Transverse colon (tissue), 3 donors: ENCODE results near the gene DNAJC1.

Experiments used
- CTCF ChIP-seq, 5 experiments: fragments of 200-600 bp in 3 of 5; fragments of 450-650 bp in 2 of 5; sonication (generic) in 3 of 5; IDR thresholded peaks; 1 replicate in 2 of 5; 2 replicates in 3 of 5; pipeline ENCODE4 v1.5.1; 2016 to 2017; ENCODE audit warnings: antibody characterized with exemption in 5 of 5, inconsistent platforms in 3 of 5, mild to moderate bottlenecking in 2 of 5, moderate library complexity in 1 of 5
- POLR2A ChIP-seq: fragments of 450-650 bp; IDR thresholded peaks from one replicate; pipeline ENCODE4 v1.6.1; 2016; ENCODE audit warnings: antibody characterized with exemption, mild to moderate bottlenecking, moderate library complexity

GRCh38 chr10:21849607-21850006 is 153.9 kb downstream of the DNAJC1 start:
- TF ChIP-seq CTCF (IDR thresholded peaks at IDR 0.05) (no peak), POLR2A (no peak)
